Mesenchymal stem cell (in vitro differentiated cells and primary cell): Measurements from ENCODE around the gene NFIB.

Source experiments
- DNase-seq: peaks from one replicate; pipeline ENCODE4 v3.0.0-alpha.2; 2013
- H2AFZ ChIP-seq: one replicate; pipeline ENCODE4 v1.6.1; 2013; ENCODE audit warnings: low read depth, mild to moderate bottlenecking, control low read depth, inconsistent platforms, low read length, moderate library complexity
- H2AK5ac ChIP-seq: 2 replicates; pipeline ENCODE4 v1.6.1; 2013; ENCODE audit warnings: low read length, moderate library complexity, mild to moderate bottlenecking, inconsistent platforms; ENCODE audit not compliant: severe bottlenecking
- H2BK120ac ChIP-seq: one replicate; pipeline ENCODE4 v1.6.1; 2013; ENCODE audit warnings: low read depth, mild to moderate bottlenecking, inconsistent platforms, low read length, moderate library complexity
- H2BK12ac ChIP-seq, 2 experiments: one replicate each; pipeline ENCODE4 v1.6.1; 2013; ENCODE audit warnings: inconsistent platforms in 2 of 2, low read length in 2 of 2, mild to moderate bottlenecking in 2 of 2, moderate library complexity in 2 of 2, control low read depth in 1 of 2
- H2BK15ac ChIP-seq: one replicate; pipeline ENCODE4 v1.6.1; 2013; ENCODE audit warnings: mild to moderate bottlenecking, low read depth, inconsistent platforms; ENCODE audit not compliant: poor library complexity, severe bottlenecking
- H2BK5ac ChIP-seq: 2 replicates; pipeline ENCODE4 v1.6.1; 2013; ENCODE audit warnings: low read depth, mild to moderate bottlenecking, low read length, control low read depth, inconsistent platforms; ENCODE audit not compliant: poor library complexity, severe bottlenecking
- H3K14ac ChIP-seq, 2 experiments: one replicate each; pipeline ENCODE4 v1.6.1; 2013; ENCODE audit warnings: inconsistent platforms in 2 of 2, low read length in 2 of 2, control low read depth in 1 of 2, mild to moderate bottlenecking in 1 of 2, moderate library complexity in 1 of 2
- H3K18ac ChIP-seq, 2 experiments: one replicate each; pipeline ENCODE4 v1.6.1; 2013; ENCODE audit warnings: inconsistent platforms in 2 of 2, low read length in 2 of 2, control low read depth in 1 of 2, low read depth in 1 of 2, mild to moderate bottlenecking in 1 of 2
- H3K23ac ChIP-seq, 2 experiments: one replicate each; pipeline ENCODE4 v1.6.1; 2013; ENCODE audit warnings: inconsistent platforms in 2 of 2, low read length in 2 of 2, mild to moderate bottlenecking in 2 of 2, moderate library complexity in 2 of 2, control low read depth in 1 of 2
- H3K27ac ChIP-seq: 2 replicates; pipeline ENCODE4 v1.5.1; 2013; ENCODE audit warnings: mild to moderate bottlenecking, moderate library complexity, low read length, control low read depth, inconsistent platforms; ENCODE audit not compliant: poor library complexity, severe bottlenecking
- H3K27me3 ChIP-seq, 2 experiments: 2 replicates each; pipeline versions ENCODE4 v1.6.1 to v1.7.0; 2013; ENCODE audit warnings: low read length in 2 of 2, mild to moderate bottlenecking in 2 of 2, moderate library complexity in 2 of 2, control low read depth in 1 of 2, inconsistent platforms in 1 of 2; ENCODE audit not compliant: control insufficient read depth in 1 of 2, insufficient read depth in 1 of 2
- H3K36me3 ChIP-seq, 2 experiments: 2 replicates each; pipeline versions ENCODE4 v1.6.1 to v1.7.0; 2013; ENCODE audit warnings: low read length in 2 of 2, control low read depth in 1 of 2, inconsistent platforms in 1 of 2, low read depth in 1 of 2, mild to moderate bottlenecking in 1 of 2; ENCODE audit not compliant: insufficient read depth in 2 of 2, control insufficient read depth in 1 of 2
- H3K4ac ChIP-seq, 2 experiments: one replicate each; pipeline ENCODE4 v1.6.1; 2013; ENCODE audit warnings: inconsistent platforms in 2 of 2, low read length in 2 of 2, mild to moderate bottlenecking in 2 of 2, moderate library complexity in 2 of 2, control low read depth in 1 of 2, low read depth in 1 of 2
- H3K4me1 ChIP-seq: 2 replicates; pipeline ENCODE4 v1.6.1; 2013; ENCODE audit warnings: low read depth, low read length, control low read depth; ENCODE audit not compliant: control insufficient read depth, insufficient read depth
- H3K4me2 ChIP-seq: 2 replicates; pipeline ENCODE4 v1.6.1; 2013; ENCODE audit warnings: low read length, mild to moderate bottlenecking, inconsistent platforms; ENCODE audit not compliant: poor library complexity, severe bottlenecking
- H3K4me3 ChIP-seq, 2 experiments: 2 replicates each; pipeline versions ENCODE4 v1.5.1 to v1.7.0; 2013; ENCODE audit warnings: low read length in 2 of 2, mild to moderate bottlenecking in 2 of 2, control low read depth in 1 of 2, low read depth in 1 of 2; ENCODE audit not compliant: insufficient read depth in 1 of 2
- H3K79me1 ChIP-seq: replicated peaks from 2 replicates; pipeline ENCODE4 v1.6.1; 2013; ENCODE audit warnings: mild to moderate bottlenecking, control low read depth, low read length, inconsistent platforms; ENCODE audit not compliant: poor library complexity, severe bottlenecking
- H3K9ac ChIP-seq: 2 replicates; pipeline ENCODE4 v1.7.0; 2013; ENCODE audit warnings: mild to moderate bottlenecking, low read length, moderate library complexity
- H3K9me3 ChIP-seq: 2 replicates; pipeline ENCODE4 v1.7.0; 2013; ENCODE audit warnings: mild to moderate bottlenecking, low read length; ENCODE audit not compliant: control insufficient read depth
- H4K8ac ChIP-seq: one replicate; pipeline ENCODE4 v1.6.1; 2013; ENCODE audit warnings: inconsistent platforms, mild to moderate bottlenecking, low read length, moderate library complexity
- H4K91ac ChIP-seq: one replicate; pipeline ENCODE4 v1.6.1; 2013; ENCODE audit warnings: mild to moderate bottlenecking, low read length, inconsistent platforms
- WGBS: methylation state at CpG from one replicate; pipeline ENCODE4 v1.1.7; 2013; ENCODE audit warnings: mixed read lengths; 5-methylcytosine and 5-hydroxymethylcytosine counted together

NFIB gene

DNA sequence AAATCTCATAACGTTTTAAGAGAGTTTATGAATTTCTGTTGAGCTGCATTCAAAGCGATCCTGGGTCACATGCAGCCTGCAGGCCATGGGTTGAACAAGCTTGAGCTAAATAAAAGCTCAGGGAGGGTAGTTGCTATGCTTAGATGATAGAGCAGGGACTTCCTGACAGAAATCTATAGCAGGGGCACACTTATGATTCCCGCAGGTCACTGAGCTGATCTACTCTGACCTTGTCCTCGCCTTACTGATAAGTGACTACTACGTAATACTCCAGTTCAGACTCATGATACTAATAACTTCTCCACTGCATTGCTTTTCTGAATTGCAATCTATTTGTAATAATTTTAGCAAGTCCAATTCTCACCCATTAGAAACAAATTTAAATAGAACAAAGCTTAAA lies 90.9 kb downstream of the NFIB start:
- H2BK12ac ChIP-seq, result no peak overlapping the region
- no peak for DNase-seq
- H3K27me3 ChIP-seq, result no peaks in the 10 kb centered on the region
- H2AK5ac ChIP-seq, result peak overlapping the region; percentile 79
- no peak overlapping the region for H3K18ac ChIP-seq
- H2BK15ac ChIP-seq, result no peak overlapping the region
- H4K8ac ChIP-seq, result no peak overlapping the region
- no peak overlapping the region for H2BK120ac ChIP-seq
- no peak overlapping the region for H3K4me2 ChIP-seq
- peaks cover 7% of the 10 kb centered on the region for H3K4me1 ChIP-seq
- no peaks in the 10 kb centered on the region for H3K9me3 ChIP-seq
- no peak overlapping the region for H2BK5ac ChIP-seq
- WGBS, result 98% methylated on average over 5 of the region's 5 CpGs
- H3K79me1 ChIP-seq, result peaks cover 11% of the 10 kb centered on the region
- H4K91ac ChIP-seq, result no peak overlapping the region
- no peak overlapping the region for H3K23ac ChIP-seq
- peaks cover 0 to 6% of the 10 kb centered on the region in 2 experiments for H3K36me3 ChIP-seq
- H3K14ac ChIP-seq, result no peak overlapping the region
- H2AFZ ChIP-seq, result no peak overlapping the region
- H3K4ac ChIP-seq, result no peak overlapping the region
- no peak overlapping the region for H3K27ac ChIP-seq
- no peak overlapping the region for H3K9ac ChIP-seq
- no peak overlapping the region for H3K4me3 ChIP-seq

DNA sequence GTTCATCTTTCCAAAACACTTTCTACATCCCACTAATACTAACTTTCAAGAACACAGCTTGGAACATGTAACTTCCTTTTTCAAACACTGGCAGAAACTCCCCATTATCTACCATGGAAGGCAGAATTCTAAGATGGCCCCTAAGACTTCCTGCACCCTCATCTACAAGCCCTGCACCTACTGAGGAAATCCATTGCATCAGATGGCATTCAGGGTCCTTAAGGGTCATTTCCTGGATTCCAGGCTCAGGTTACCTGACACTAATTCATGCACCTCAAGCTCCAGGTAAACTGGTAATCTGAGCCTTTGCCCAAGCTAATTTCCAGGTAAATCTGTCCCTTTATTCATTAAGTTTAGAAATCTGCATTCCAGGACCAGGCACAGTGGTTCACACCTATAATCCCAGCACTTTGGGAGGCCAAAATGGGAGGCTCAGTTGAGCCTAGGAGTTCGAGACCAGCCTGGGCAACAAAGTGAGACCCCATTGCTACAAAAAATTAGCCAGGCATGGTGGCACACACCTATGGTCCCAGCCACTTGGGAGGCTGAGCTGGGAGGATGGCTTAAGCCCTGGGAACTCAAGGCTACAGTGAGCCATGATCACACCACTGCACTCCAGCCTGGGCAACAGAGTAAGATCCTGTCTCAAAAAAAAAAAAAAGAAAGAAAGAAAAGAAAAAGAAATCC lies 91.6 kb downstream of the NFIB start:
- H3K4me2 ChIP-seq, result no peak overlapping the region
- peaks cover 0 to 6% of the 10 kb centered on the region in 2 experiments for H3K36me3 ChIP-seq
- H2AFZ ChIP-seq, result no peak overlapping the region
- no peak for DNase-seq
- H2BK120ac ChIP-seq, result no peak overlapping the region
- H3K79me1 ChIP-seq, result peaks cover 13% of the 10 kb centered on the region
- no peak overlapping the region for H4K91ac ChIP-seq
- peak overlapping the region; percentile 72 for H4K8ac ChIP-seq
- no peak overlapping the region for H3K4me3 ChIP-seq
- H3K23ac ChIP-seq, result no peak overlapping the region
- H3K14ac ChIP-seq, result no peak overlapping the region
- H3K4ac ChIP-seq, result no peak overlapping the region
- H3K9ac ChIP-seq, result no peak overlapping the region
- 100% methylated on average over 1 of the region's 1 CpG for WGBS
- no peak overlapping the region for H3K18ac ChIP-seq
- no peak overlapping the region for H2BK5ac ChIP-seq
- H2BK15ac ChIP-seq, result no peak overlapping the region
- H3K27ac ChIP-seq, result peak overlapping the region; percentile 75
- peaks cover 7% of the 10 kb centered on the region for H3K4me1 ChIP-seq
- H3K27me3 ChIP-seq, result no peaks in the 10 kb centered on the region
- H2BK12ac ChIP-seq, result no peak overlapping the region
- no peaks in the 10 kb centered on the region for H3K9me3 ChIP-seq
- H2AK5ac ChIP-seq, result peak overlapping the region; percentile 93

DNA sequence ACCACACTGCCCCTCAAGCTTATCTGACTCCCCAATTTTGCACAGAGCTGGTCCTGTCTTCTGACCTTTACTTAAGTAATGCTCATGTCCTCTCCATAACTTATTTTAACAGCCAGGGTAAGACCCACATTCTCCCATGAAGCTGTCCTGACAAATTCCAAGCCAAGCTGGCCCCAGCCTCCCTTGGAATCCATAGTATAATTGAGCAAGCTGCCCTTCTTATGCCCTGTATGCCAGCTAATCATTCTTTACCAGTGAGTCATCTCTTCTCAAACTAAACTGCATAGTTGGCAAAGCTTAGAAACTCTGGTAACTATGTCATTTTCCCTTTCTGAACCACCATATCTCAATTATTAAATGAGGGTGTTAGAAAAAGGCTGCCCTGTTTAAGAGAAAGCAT lies 92.4 kb downstream of the NFIB start:
- H2BK120ac ChIP-seq, result no peak overlapping the region
- no peaks in the 10 kb centered on the region for H3K27me3 ChIP-seq
- H3K36me3 ChIP-seq, result peaks cover 0 to 6% of the 10 kb centered on the region in 2 experiments
- H3K4me2 ChIP-seq, result no peak overlapping the region
- no peak overlapping the region for H2BK5ac ChIP-seq
- no peak overlapping the region for H2BK15ac ChIP-seq
- H3K79me1 ChIP-seq, result peaks cover 13% of the 10 kb centered on the region
- no peak overlapping the region for H4K8ac ChIP-seq
- no peak overlapping the region for H3K4ac ChIP-seq
- H3K9me3 ChIP-seq, result no peaks in the 10 kb centered on the region
- H3K4me3 ChIP-seq, result no peak overlapping the region
- H3K4me1 ChIP-seq, result peaks cover 7% of the 10 kb centered on the region
- no peak overlapping the region for H2AK5ac ChIP-seq
- H3K27ac ChIP-seq, result peak overlapping the region; percentile 75
- no peak overlapping the region for H2BK12ac ChIP-seq
- no peak overlapping the region for H4K91ac ChIP-seq
- no peak overlapping the region for H3K14ac ChIP-seq
- H3K18ac ChIP-seq, result no peak overlapping the region
- peak; percentile 40 for DNase-seq
- H3K23ac ChIP-seq, result no peak overlapping the region
- no peak overlapping the region for H2AFZ ChIP-seq
- H3K9ac ChIP-seq, result no peak overlapping the region

DNA sequence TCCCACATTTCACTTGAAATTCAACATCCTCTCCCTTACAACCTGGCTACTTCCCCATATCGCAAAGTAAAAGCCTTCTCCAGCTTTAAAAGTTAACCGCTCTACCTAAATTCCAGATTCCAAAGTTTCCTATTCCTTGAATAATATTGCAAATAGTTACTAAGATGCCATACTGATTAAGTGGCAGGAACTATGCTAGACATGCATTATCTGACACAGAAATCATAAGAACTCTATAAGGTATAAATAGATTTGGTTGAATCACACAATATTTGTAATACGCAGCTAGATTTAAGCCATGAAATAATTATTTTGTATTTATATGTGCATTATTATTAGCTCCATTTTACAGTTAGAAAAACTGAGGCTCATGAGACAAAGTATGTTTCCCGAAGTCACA lies 92.8 kb downstream of the NFIB start:
- Histone ChIP-seq H3K36me3 (peaks cover 0 to 6% of the 10 kb centered on the region in 2 experiments), H2BK5ac (peak overlapping the region; percentile 51), H3K4ac (no peak overlapping the region), H4K91ac (no peak overlapping the region), H3K18ac (no peak overlapping the region), H3K4me3 (no peak overlapping the region), H2BK15ac (no peak overlapping the region), H3K14ac (no peak overlapping the region), H3K79me1 (peaks cover 15% of the 10 kb centered on the region), H2AFZ (no peak overlapping the region), H2AK5ac (peak overlapping the region; percentile 90), H2BK120ac (no peak overlapping the region), H3K4me1 (peaks cover 7% of the 10 kb centered on the region), H3K23ac (no peak overlapping the region), H3K4me2 (no peak overlapping the region), H4K8ac (no peak overlapping the region), H2BK12ac (no peak overlapping the region), H3K27ac (peak overlapping the region; percentile 68), H3K9me3 (no peaks in the 10 kb centered on the region), H3K27me3 (no peaks in the 10 kb centered on the region), H3K9ac (no peak overlapping the region)
- 100% methylated on average over 2 of the region's 4 CpGs for WGBS
- no peak for DNase-seq
